Astrocyte (in vitro differentiated cells and primary cell): ENCODE data around the gene HOXA1. TPM values are rescaled to one million over a fixed set of nuclear protein-coding genes. Genes with fewer than 3 reads are reported as not detected.

Experiments used
- DNase-seq: peaks from one replicate; pipeline ENCODE4 v3.0.0-alpha.2; 2010; ENCODE audit warnings: low read depth
- FAIRE-seq: peaks from 2 replicates; lab custom pipeline; 2011; peaks lifted over from hg19 to GRCh38; lab: Jason Lieb, UNC
- H2AFZ ChIP-seq: 2 replicates; pipeline ENCODE4 v1.6.0; 2012; ENCODE audit warnings: low read depth, low read length, inconsistent platforms
- H3K27ac ChIP-seq: 2 replicates; pipeline ENCODE4 v1.5.1; 2011; ENCODE audit warnings: low read depth, low read length, inconsistent platforms
- H3K27me3 ChIP-seq: 2 replicates; pipeline ENCODE4 v1.6.0; 2011; ENCODE audit warnings: low read length, inconsistent platforms; ENCODE audit not compliant: insufficient read depth
- H3K36me3 ChIP-seq: 2 replicates; pipeline ENCODE4 v1.5.1; 2011; ENCODE audit warnings: low read length, inconsistent platforms; ENCODE audit not compliant: insufficient read depth
- H3K4me1 ChIP-seq: 2 replicates; pipeline ENCODE4 v1.5.1; 2011; ENCODE audit warnings: low read length, inconsistent platforms; ENCODE audit not compliant: insufficient read depth
- H3K4me2 ChIP-seq: 2 replicates; pipeline ENCODE4 v1.6.0; 2012; ENCODE audit warnings: low read length, inconsistent platforms
- H3K4me3 ChIP-seq: 2 replicates; pipeline ENCODE4 v1.5.1; 2011; ENCODE audit warnings: low read depth, mild to moderate bottlenecking, low read length, inconsistent platforms; ENCODE audit not compliant: insufficient read depth
- H3K79me2 ChIP-seq: 2 replicates; pipeline ENCODE4 v1.6.0; 2012; ENCODE audit warnings: mild to moderate bottlenecking, low read length, inconsistent platforms; ENCODE audit not compliant: insufficient read depth
- H3K9ac ChIP-seq: 2 replicates; pipeline ENCODE4 v1.6.0; 2012; ENCODE audit warnings: mild to moderate bottlenecking, low read length, inconsistent platforms
- H3K9me3 ChIP-seq: 2 replicates; pipeline ENCODE4 v1.5.1; 2012; ENCODE audit warnings: low read depth, mild to moderate bottlenecking, low read length, inconsistent platforms; ENCODE audit not compliant: insufficient read depth
- H4K20me1 ChIP-seq: 2 replicates; pipeline ENCODE4 v1.6.0; 2012; ENCODE audit warnings: low read length, inconsistent platforms; ENCODE audit not compliant: insufficient read depth
- H3K27ac Mint-ChIP-seq: one replicate; pipeline ENCODE4 v1.8.0; 2021; ENCODE audit warnings: mild to moderate bottlenecking, mixed read lengths; ENCODE audit not compliant: unreplicated experiment
- H3K27me3 Mint-ChIP-seq: one replicate; pipeline ENCODE4 v1.8.0; 2021; ENCODE audit warnings: low read depth, mixed read lengths; ENCODE audit not compliant: unreplicated experiment
- H3K36me3 Mint-ChIP-seq: one replicate; pipeline ENCODE4 v1.8.0; 2021; ENCODE audit warnings: low read depth, mixed read lengths; ENCODE audit not compliant: unreplicated experiment
- H3K4me1 Mint-ChIP-seq: one replicate; pipeline ENCODE4 v1.8.0; 2021; ENCODE audit warnings: low read depth, mixed read lengths; ENCODE audit not compliant: unreplicated experiment
- H3K4me3 Mint-ChIP-seq: one replicate; pipeline ENCODE4 v1.8.0; 2021; ENCODE audit warnings: mild to moderate bottlenecking, moderate library complexity, mixed read lengths; ENCODE audit not compliant: unreplicated experiment
- H3K9me3 Mint-ChIP-seq: one replicate; pipeline ENCODE4 v1.8.0; 2021; ENCODE audit warnings: mild to moderate bottlenecking, mixed read lengths; ENCODE audit not compliant: unreplicated experiment
- CTCF ChIP-seq: IDR thresholded peaks from 2 replicates; pipeline ENCODE4 v1.5.1; 2011; ENCODE audit warnings: low read depth, mild to moderate bottlenecking, inconsistent platforms, low read length, moderate library complexity; ENCODE audit not compliant: insufficient read depth
- EZH2 ChIP-seq: IDR thresholded peaks from 2 replicates; pipeline ENCODE4 v1.6.1; 2012; ENCODE audit warnings: mild to moderate bottlenecking, low read length, inconsistent platforms; ENCODE audit not compliant: insufficient read depth
- total RNA-seq: library from RNA; stranded (reverse); gene quantifications from 2 replicates; pipeline ENCODE4 v1.2.1, GENCODE V29; 2021

Gene HOXA1
- total RNA-seq, 1 donor from 2014 or later: 0.23 TPM

GRCh38 chr7:27113991-27114769 is 18.4 kb upstream of the HOXA1 start:
- TF ChIP-seq EZH2 (no peak), CTCF (no peak)
- no peak overlapping the region for H2AFZ ChIP-seq
- Mint-ChIP-seq H3K4me1 (peaks cover 2% of the 10 kb centered on the region), H3K4me3 (no peak overlapping the region), H3K27ac (no peak overlapping the region), H3K9me3 (peaks cover 22% of the 10 kb centered on the region), H3K36me3 (peaks cover 3% of the 10 kb centered on the region), H3K27me3 (peaks cover 88% of the 10 kb centered on the region)
- peaks cover 71% of the 10 kb centered on the region for H3K79me2 ChIP-seq
- peak overlapping the region; percentile 63 for H3K4me3 ChIP-seq
- no peaks in the 10 kb centered on the region for H3K9me3 ChIP-seq
- peak overlapping the region; percentile 77 for H3K27ac ChIP-seq
- peaks cover 4% of the 10 kb centered on the region for H4K20me1 ChIP-seq
- peaks cover 59% of the 10 kb centered on the region for H3K27me3 ChIP-seq
- H3K4me1 ChIP-seq: peaks cover 9% of the 10 kb centered on the region
- peak overlapping the region; percentile 86 for H3K9ac ChIP-seq
- peak overlapping the region; percentile 82 for H3K4me2 ChIP-seq
- DNase-seq: peak; percentile 74
- FAIRE-seq: no peak
- H3K36me3 ChIP-seq: no peaks in the 10 kb centered on the region

- H4K20me1 ChIP-seq: peaks cover 4% of the 10 kb centered on the region
- TF ChIP-seq EZH2 (peak; percentile 60), CTCF (no peak)
- Mint-ChIP-seq H3K4me3 (no peak overlapping the region), H3K27me3 (peaks cover 87% of the 10 kb centered on the region), H3K36me3 (peaks cover 3% of the 10 kb centered on the region), H3K4me1 (peaks cover 2% of the 10 kb centered on the region), H3K27ac (no peak overlapping the region), H3K9me3 (peaks cover 21% of the 10 kb centered on the region)
- FAIRE-seq (no peak), DNase-seq (peak; percentile 92)
- H3K4me3 ChIP-seq: peak overlapping the region; percentile 74
- H3K9me3 ChIP-seq: no peaks in the 10 kb centered on the region
- H3K4me2 ChIP-seq: peak overlapping the region; percentile 91
- peak overlapping the region; percentile 88 for H3K9ac ChIP-seq
- H3K27ac ChIP-seq: peak overlapping the region; percentile 76
- H3K4me1 ChIP-seq: peaks cover 16% of the 10 kb centered on the region
- H3K36me3 ChIP-seq: no peaks in the 10 kb centered on the region
- H3K79me2 ChIP-seq: peaks cover 69% of the 10 kb centered on the region
- peaks cover 62% of the 10 kb centered on the region for H3K27me3 ChIP-seq
- H2AFZ ChIP-seq: no peak overlapping the region
Measured at GRCh38 chr7:27112955-27113949, 17.5 kb upstream of the HOXA1 start.
